ENCODE data around the gene TRIM31. TPM values are rescaled to one million over a fixed set of nuclear protein-coding genes. Genes with fewer than 3 reads are reported as not detected.

Gene TRIM31
- total and polyA plus RNA-seq, 8 donors: 0.14 to 0.22 (median 0.16) TPM; not detected in 1

DNA sequence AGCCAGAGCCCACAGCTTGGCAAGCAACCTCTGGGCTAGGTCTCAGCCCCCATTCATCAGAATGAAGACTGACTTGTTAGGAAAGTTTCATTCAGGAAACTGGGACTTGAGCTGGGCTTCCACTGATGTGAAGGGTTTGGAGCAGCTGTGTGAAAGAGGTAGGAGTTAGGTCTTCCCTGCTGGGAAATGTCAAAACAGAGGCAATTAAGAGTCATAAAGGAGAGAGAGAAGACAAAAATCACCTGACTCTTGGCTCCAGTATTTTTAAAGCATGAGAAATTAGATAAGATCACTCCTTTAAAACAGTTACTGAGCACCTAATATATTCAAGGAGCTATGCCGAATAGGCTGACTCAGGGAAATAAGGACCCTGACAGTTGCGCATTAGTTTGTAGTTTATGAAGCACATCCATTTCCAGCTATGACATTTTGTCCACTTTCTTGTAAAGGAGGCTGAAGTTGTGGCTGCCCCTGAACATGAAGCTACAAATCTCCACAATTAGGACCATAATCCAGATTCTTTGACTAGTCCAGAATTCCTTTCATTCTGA is 19.1 kb upstream of the TRIM31 start:
- no peak for DNase-seq
- no peaks in the 10 kb centered on the region for H3K4me1 ChIP-seq
- no peak for TF ChIP-seq CTCF (IDR thresholded peaks at IDR 0.05)
- peaks cover 0 to 37% (median 1%) of the 10 kb centered on the region in 4 donors for H3K27me3 ChIP-seq
- no peak overlapping the region for H3K4me3 ChIP-seq
- no peaks in the 10 kb centered on the region for H3K36me3 ChIP-seq
- H3K27ac ChIP-seq: no peak overlapping the region
- ATAC-seq: no peak
- 66 to 76% methylated on average over 2 of the region's 2 CpGs for WGBS, 2 donors
- intact Hi-C loops (cut with DNase I): no loop called here
- FAIRE-seq: no peak
- H3K9me3 ChIP-seq: no peaks in the 10 kb centered on the region

DNA sequence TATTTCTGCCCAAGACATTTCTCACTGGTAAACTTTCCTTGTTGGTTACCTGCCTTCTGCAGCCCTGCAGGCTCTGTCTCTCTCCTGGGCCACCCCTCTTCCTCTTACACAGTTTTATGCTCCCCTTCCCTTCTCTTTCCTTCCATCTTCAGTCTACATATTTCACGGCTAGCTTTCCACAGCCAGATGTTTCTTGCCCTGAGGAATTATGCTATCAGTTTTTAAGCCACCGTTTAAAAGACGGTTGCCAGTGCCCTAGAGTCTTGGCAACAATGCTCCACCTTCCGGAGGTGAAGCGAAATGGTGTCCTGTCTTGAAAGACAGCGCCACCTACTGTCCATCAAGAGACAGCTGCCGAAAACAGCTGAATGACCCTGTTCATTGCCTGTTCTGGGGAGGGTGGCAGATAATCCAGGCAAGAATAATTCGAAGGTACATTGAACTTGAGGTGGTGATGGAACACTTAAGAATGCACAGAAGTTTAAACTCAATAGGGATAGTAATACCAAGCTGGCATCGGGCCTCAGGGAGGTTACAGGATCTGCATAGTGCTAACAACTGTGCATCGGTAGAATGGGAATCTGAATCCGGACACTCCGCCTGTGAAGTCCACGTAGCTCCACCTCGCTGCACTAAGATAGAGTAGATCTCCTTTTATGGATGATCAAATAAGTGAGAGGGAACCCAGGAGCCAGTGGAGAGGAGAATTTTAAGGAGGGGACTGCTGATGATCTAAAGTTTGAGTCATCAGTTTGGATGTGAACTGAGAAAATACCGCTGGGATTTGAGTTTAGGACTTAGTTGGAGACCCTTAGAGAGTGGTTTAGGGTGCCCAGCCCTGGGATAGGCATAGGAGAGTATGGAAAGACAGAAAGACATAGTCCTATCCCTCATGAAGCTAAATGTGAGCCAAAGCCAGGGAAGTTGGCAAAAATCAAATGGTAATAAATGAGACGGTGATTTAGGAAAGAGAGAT is 18.3 kb upstream of the TRIM31 start:
- Histone ChIP-seq H3K27me3 (peaks cover 0 to 37% (median 1%) of the 10 kb centered on the region in 4 donors), H3K9me3 (no peaks in the 10 kb centered on the region), H3K4me1 (no peaks in the 10 kb centered on the region), H3K4me3 (no peak overlapping the region), H3K27ac (no peak overlapping the region), H3K36me3 (no peaks in the 10 kb centered on the region)
- DNase-seq (peak in 4 of 6 donors; percentile 62 to 73 (median 68)), ATAC-seq (peak; percentile 93 to 99 (median 96)), FAIRE-seq (no peak)
- peak; percentile 92 to 97 (median 94) for TF ChIP-seq CTCF (IDR thresholded peaks at IDR 0.05)
- WGBS, 2 donors: 20 to 23% methylated on average over 16 of the region's 16 CpGs
- intact Hi-C loops (cut with DNase I): no loop called here

- FAIRE-seq (no peak), DNase-seq (no peak), ATAC-seq (no peak)
- intact Hi-C loops (cut with DNase I): no loop called here
- Histone ChIP-seq H3K36me3 (no peaks in the 10 kb centered on the region), H3K27ac (no peak overlapping the region), H3K9me3 (no peaks in the 10 kb centered on the region), H3K27me3 (peaks cover 0 to 37% (median 1%) of the 10 kb centered on the region in 4 donors), H3K4me3 (no peak overlapping the region), H3K4me1 (no peaks in the 10 kb centered on the region)
- 45 to 71% methylated on average over 4 of the region's 4 CpGs for WGBS, 2 donors
- TF ChIP-seq CTCF (IDR thresholded peaks at IDR 0.05): no peak
Measured at GRCh38 chr6:30130179-30130679, 17.3 kb upstream of the TRIM31 start.

DNA sequence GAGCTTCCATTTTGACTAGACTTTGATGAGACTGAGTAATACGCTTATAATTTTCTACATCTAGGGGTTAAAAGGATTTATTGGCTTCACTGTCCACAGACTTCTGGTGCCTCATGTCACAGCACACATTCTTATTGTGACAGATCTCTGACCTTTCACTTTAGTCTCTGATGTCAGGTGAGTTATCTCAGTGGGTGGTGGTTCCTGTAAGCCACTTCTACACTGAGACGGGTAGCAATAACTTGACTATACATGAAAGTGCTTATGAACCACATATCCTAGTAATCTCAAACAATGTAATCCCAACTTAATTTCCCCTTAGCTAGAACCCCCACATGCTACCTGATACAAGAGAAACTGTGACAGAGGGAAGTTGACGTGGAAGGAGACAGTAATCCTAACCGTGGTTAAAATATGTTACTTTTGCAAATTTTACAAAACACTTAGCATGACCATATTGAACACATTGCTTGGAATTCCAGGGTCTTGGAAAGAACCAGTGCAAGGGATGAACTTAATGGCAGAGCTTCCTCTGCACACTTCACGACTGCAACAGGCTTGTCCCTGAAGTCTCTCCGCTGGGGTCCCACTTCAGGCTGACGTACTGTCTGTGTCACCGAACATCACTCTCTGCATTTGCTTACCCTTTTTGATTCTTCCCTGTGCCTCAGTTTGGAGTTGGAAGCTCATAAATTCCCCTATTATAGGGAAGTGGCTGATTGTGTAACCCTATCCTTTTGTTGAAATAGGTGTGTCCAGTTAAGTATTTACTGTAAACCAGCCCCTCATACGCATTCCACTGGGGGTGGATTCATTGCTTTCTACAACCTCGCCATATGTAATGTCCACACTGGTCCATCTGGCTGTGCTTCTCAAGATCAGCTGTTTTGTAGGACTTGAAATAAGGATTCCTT is 16.6 kb upstream of the TRIM31 start:
- FAIRE-seq (no peak), ATAC-seq (no peak), DNase-seq (no peak)
- H3K9me3 ChIP-seq: no peaks in the 10 kb centered on the region
- intact Hi-C loops (cut with DNase I): no loop called here
- no peaks in the 10 kb centered on the region for H3K36me3 ChIP-seq
- no peak for TF ChIP-seq CTCF (IDR thresholded peaks at IDR 0.05)
- peaks cover 0 to 37% (median 1%) of the 10 kb centered on the region in 4 donors for H3K27me3 ChIP-seq
- H3K27ac ChIP-seq: no peak overlapping the region
- 50 to 64% methylated on average over 10 of the region's 10 CpGs for WGBS, 2 donors
- H3K4me1 ChIP-seq: no peaks in the 10 kb centered on the region
- no peak overlapping the region for H3K4me3 ChIP-seq

Data from pancreas (tissue), 10 donors.